IMR-90 (cell line): Measurements from ENCODE around the gene ETV7.
"Not testable (repeated sequence)": the region's sequence is repeated elsewhere in the genome, so short reads cannot be mapped to it uniquely, and the experiment has no call there.

ENCODE experiments used
- CEBPB ChIP-seq: IDR thresholded peaks from 2 replicates; pipeline ENCODE4 v1.6.1; 2012; ENCODE audit warnings: low read depth, low read length, improper control_type of control experiment
- CHD1 ChIP-seq: IDR thresholded peaks from 2 replicates; pipeline ENCODE4 v1.6.1; 2012; ENCODE audit warnings: low read depth, low read length, improper control_type of control experiment
- MAZ ChIP-seq: IDR thresholded peaks from 2 replicates; pipeline ENCODE4 v1.6.1; 2012; ENCODE audit warnings: low read depth, mild to moderate bottlenecking, low read length, improper control_type of control experiment, moderate library complexity, borderline replicate concordance
- POLR2A ChIP-seq: IDR thresholded peaks from 2 replicates; pipeline ENCODE4 v1.6.1; 2012; ENCODE audit warnings: mild to moderate bottlenecking, low read depth, low read length
- RCOR1 ChIP-seq: IDR thresholded peaks from 2 replicates; pipeline ENCODE4 v1.6.1; 2012; ENCODE audit warnings: mild to moderate bottlenecking, low read length, improper control_type of control experiment; ENCODE audit not compliant: insufficient replicate concordance
- RFX5 ChIP-seq: IDR thresholded peaks from 2 replicates; pipeline ENCODE4 v1.8.0; 2012; ENCODE audit warnings: low read depth, mild to moderate bottlenecking, low read length, moderate library complexity
- TF ChIP-seq, protein P1 (sequence below): conservative IDR thresholded peaks from 2 replicates; pipeline ENCODE4 v1.5.1; 2012; ENCODE audit warnings: mild to moderate bottlenecking, low read depth, low read length, improper control_type of control experiment

DNA sequence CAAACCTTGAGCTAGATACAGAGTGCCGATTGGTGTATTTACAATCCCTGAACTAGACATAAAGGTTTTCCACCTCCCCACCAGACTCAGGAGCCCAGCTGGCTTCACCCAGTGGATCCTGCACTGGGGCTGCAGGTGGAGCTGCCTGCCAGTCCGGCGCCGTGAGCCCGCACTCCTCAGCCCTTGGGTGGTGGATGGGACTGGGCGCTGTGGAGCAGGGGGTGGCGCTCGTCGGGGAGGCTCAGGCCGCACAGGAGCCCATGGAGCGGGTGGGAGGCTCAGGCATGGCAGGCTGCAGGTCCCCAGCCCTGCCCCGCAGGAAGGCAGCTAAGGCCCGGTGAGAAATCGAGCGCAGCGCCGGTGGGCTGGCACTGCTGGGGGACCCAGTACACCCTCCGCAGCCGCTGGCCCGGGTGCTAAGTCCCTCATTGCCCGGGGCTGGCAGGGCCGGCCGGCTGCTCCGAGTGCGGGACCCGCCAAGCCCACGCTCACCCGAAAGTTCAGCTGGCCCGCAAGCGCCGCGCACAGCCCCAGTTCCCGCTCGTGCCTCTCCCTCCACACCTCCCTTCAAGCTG, 23.3 kb downstream of the ETV7 start:
- TF ChIP-seq, protein P1, sequence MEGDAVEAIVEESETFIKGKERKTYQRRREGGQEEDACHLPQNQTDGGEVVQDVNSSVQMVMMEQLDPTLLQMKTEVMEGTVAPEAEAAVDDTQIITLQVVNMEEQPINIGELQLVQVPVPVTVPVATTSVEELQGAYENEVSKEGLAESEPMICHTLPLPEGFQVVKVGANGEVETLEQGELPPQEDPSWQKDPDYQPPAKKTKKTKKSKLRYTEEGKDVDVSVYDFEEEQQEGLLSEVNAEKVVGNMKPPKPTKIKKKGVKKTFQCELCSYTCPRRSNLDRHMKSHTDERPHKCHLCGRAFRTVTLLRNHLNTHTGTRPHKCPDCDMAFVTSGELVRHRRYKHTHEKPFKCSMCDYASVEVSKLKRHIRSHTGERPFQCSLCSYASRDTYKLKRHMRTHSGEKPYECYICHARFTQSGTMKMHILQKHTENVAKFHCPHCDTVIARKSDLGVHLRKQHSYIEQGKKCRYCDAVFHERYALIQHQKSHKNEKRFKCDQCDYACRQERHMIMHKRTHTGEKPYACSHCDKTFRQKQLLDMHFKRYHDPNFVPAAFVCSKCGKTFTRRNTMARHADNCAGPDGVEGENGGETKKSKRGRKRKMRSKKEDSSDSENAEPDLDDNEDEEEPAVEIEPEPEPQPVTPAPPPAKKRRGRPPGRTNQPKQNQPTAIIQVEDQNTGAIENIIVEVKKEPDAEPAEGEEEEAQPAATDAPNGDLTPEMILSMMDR, result not testable (repeated sequence)
- not testable (repeated sequence) for TF ChIP-seq CHD1, RFX5, RCOR1, MAZ, CEBPB, POLR2A
